GM19193 (cell line): ENCODE data around the gene DMAC2L.

Source experiments
- POLR2A ChIP-seq: IDR thresholded peaks from 4 replicates; pipeline ENCODE4 v1.6.1; 2011; ENCODE audit not compliant: insufficient read depth, insufficient read length; ENCODE audit errors: extremely low read depth

Gene DMAC2L

GRCh38 chr14:50311972-50312733, at the start of gene DMAC2L, which contains the start of gene L2HGDH:
Gene DMAC2L, plus strand, starts transcription at chr14:50312324. Its CDS starts 9,164 bp downstream, at chr14:50321488.
Gene L2HGDH, minus strand, starts transcription at chr14:50312229. Its CDS starts 79 bp downstream, at chr14:50312150.
- peak; percentile 94 for TF ChIP-seq POLR2A

DNA sequence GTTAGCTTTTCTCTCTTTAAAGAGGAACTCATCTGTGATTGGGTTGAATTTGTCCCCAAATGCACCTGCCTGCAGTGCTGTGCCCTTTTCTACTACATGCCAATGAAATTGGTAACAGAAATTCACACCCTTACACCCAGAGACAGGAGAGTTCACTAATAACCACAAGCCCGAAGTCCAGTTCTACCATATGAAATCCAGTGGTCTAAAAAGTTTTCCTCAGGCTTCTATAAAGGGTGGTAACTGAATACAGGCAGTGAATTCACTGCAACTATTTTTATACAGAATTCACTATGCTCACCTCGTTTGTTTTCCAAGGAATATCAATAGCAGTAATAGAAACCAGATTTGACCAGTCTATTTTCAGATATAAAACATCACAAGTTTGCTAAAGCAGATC, 49.3 kb upstream of the DMAC2L start:
- no peak for TF ChIP-seq POLR2A

DNA sequence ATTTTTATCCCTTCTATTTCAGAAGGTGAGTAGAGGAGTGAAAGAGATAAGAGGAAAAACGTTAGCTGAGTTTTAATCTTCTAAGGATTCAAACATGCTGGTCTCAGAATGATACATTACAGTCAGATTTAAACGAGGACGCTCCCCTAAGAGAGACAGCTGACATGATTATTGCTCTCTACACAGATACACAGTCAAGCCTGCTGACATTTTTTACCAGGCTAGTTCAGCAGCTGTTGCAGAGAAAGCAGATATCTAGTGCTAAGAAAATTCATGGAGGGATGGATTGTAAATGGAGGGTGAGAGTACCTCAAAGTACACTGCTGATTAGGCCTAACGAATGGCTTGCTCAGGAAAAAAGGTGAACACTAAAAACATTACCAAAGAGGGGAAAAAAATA, 48.8 kb upstream of the DMAC2L start:
- TF ChIP-seq POLR2A, result no peak

- TF ChIP-seq POLR2A, result no peak
Measured at GRCh38 chr14:50265029-50265428, 47.1 kb upstream of the DMAC2L start.

GRCh38 chr14:50270932-50271331, 41.2 kb upstream of the DMAC2L start:
- TF ChIP-seq POLR2A, result no peak

- no peak for TF ChIP-seq POLR2A
Measured at GRCh38 chr14:50272498-50272897, 39.6 kb upstream of the DMAC2L start.

DNA sequence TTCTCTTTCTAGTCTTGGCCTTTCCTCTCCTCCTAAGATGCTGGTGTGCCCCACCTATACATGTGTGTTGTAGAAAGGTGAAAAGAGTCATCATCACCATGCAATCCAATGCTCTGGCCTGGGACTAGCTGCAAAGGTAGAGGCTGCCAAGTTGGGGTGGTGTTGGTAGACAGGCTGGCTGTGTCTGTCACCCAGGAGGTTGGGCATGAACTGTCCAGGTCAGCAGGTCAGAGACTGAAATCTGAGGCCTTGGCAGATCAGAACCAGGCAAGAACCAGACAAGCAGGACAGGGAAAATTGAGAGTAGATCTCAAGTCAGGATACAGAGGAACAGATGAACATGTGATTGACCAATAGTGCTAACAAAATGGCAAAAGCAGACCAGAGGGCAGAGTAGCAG, 26.3 kb upstream of the DMAC2L start:
- TF ChIP-seq POLR2A, result no peak

DNA sequence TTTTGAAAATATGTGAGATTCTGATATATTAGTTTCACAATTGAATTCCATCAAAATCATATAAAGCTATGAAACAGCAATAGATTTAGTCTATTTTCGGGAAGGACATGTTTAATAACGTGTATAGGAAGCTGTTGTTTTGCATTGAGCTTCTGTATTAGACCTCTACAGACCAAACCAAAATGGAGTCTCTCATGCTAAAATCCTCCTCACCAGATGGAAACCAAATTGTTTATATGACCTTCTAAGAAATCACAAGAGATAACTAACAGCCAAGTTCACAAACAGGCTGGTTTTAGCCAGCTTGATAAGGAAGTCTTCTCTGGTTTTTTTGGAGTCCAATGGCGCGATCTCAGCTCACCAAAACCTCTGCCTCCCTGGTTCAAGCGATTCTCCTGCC, 24.0 kb upstream of the DMAC2L start:
- no peak for TF ChIP-seq POLR2A

DNA sequence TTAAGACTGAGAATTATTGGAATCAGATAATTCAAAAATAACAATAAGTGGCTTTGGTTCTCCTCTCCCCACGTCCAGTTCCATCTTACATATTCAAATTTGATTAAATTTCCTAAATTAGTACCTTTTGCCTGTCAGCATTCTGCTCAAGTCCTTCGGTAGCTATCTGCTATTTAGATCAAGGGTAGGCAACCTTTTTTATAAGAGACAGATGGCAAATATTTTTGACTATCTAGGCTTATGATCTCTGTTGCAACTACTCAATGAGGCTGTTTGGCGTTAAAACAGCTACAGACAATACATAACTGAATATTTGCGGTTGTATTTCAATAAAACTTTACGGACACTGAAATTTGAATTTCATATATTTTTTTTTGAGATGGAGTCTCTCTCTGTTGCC, 21.8 kb upstream of the DMAC2L start:
- no peak for TF ChIP-seq POLR2A

- TF ChIP-seq POLR2A, result no peak
Measured at GRCh38 chr14:50299585-50299984, 12.5 kb upstream of the DMAC2L start.

- no peak for TF ChIP-seq POLR2A
Measured at GRCh38 chr14:50301914-50302313, 10.2 kb upstream of the DMAC2L start.

- TF ChIP-seq POLR2A, result no peak
Measured at GRCh38 chr14:50303744-50304471, 8.2 kb upstream of the DMAC2L start.

GRCh38 chr14:50308363-50308915, 3.7 kb upstream of the DMAC2L start:
- TF ChIP-seq POLR2A, result no peak

- TF ChIP-seq POLR2A, result no peak
Measured at GRCh38 chr14:50310445-50310844, 1.7 kb upstream of the DMAC2L start.

DNA sequence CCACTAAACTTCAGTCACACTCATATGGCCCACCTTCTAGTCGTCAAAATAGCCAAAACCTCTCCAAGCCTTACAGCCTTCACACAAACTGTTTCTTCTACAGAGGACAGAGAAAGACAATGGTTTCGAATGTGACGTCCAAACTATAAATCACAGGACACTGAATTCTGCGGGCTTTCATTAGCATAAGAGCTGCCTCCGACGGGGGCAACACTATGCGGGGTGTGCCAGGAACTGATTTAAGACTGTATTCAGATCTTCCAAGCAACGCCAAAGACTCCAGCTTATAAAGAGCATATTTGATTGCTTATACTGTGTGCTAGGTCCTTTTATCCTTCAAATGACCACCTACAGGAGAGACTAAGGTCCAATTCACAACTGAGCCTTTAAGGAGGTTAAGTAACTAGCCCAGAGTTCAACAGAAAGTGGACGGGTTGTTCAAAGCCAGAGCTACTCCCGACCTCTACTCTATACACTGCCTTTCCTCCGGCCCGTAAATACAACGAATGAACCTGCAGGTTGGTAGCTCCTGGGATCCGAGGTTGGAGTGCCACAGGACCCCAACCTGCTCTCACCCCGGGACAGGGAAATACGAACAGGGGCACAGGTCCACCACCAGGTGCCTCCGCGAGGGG, 670 bp upstream of the DMAC2L start:
- TF ChIP-seq POLR2A, result no peak
